Stimulated activated CD8-positive, alpha-beta memory T cell treated with anti-CD3 and anti-CD28 coated beads, Interleukin-7, amount 100 ng/mL, for 24 hours (primary cell): Measurements from ENCODE around the gene TNXB.
"Not testable (repeated sequence)": the region's sequence is repeated elsewhere in the genome, so short reads cannot be mapped to it uniquely, and the experiment has no call there.

Experiments
- DNase-seq: peaks from one replicate; pipeline ENCODE4 v3.0.0-alpha.2; 2020; ENCODE audit warnings: low read depth

The TNXB gene

DNA sequence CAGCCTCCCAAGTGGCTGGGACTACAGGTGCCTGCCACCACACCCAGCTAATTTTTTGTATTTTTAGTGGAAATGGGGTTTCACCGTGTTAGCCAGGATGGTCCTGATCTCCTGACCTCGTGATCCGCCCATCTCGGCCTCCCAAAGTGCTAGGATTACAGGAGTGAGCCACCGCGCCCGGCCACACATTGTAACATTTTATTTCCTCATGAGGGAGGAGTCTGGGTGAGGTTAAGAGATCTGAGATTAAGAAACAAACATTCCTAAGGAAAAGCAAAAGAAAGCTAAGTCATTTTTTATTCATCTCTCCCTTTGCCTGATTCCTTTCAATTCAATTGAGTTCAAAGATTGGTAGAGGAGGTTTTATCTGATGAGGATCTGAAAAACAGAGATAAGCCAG is 35.1 kb upstream of the TNXB start:
- not testable (repeated sequence) for DNase-seq

DNA sequence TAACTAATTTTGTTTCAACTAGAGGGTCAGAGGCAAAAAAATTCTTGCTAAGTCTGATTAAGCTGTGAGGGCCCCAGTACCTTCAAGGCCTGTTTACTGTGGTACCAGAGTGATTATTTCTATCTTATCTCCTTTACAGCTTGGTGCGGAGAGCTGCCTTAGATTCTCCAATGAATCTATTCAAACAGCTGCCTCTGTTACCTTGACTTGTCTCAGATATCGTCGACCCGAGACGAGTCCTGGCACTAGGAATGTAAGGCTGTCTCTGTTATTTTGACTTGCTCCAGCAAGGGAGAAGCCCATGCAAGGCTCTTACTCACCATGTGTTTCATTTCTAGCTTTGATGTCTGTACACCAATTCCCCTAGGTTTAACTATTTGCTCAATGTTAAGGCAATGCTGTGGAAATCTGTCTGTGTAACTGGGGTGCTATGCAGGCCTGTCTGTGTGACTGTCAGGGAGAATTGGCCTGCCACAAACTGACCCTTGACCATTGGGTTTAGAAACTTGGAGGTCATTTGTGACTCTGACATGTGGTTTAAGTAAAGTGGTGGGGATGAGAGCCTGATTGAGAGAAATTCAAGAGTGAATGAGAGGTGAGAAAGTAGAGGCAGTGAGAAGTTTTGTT is 31.4 kb upstream of the TNXB start:
- no peak for DNase-seq

DNA sequence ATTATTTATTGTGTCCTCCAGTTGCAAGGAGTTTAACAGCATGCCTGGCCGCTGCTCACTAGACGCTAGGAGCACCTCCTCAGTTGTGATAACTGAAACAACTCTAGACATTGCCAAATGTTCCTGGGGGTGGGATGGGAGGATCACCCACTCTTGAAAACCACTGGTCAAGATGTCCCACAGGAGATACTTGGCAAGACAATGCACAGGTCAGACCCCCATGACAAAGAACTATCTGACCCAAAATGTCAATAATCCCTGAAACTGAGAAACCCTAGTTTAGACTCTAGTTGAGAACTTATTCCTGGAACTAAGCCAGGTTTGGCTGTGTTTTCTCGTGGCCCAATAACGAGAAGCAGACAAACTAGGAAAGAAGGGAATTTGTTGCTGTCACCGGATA is 30.5 kb upstream of the TNXB start:
- no peak for DNase-seq

- DNase-seq, result no peak
These were observed 28.3 kb upstream of the TNXB start for GRCh38 chr6:32137454-32137853.

GRCh38 chr6:32133786-32134185 is 24.6 kb upstream of the TNXB start:
- DNase-seq, result no peak

DNA sequence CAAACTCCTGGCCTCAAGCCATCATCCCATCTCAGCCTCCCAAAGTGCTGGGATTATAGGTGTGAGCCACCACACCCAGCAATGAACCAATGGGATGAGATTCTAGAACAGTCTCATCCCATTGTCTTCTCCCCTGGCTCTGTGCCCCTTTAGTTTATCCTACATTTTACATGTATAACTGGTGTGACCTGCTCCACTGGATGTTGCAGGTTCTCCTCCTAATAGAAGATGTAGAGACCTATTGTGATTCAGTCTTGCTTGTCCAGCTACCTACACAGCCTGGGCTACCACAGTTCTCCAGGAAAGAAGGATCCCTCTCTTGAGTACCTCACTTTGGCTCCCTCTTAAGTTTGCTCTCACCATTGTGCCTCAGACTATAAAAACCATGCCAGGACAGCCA is 23.0 kb upstream of the TNXB start:
- no peak for DNase-seq

- no peak for DNase-seq
These were observed 22.4 kb upstream of the TNXB start for GRCh38 chr6:32131439-32131948.

DNA sequence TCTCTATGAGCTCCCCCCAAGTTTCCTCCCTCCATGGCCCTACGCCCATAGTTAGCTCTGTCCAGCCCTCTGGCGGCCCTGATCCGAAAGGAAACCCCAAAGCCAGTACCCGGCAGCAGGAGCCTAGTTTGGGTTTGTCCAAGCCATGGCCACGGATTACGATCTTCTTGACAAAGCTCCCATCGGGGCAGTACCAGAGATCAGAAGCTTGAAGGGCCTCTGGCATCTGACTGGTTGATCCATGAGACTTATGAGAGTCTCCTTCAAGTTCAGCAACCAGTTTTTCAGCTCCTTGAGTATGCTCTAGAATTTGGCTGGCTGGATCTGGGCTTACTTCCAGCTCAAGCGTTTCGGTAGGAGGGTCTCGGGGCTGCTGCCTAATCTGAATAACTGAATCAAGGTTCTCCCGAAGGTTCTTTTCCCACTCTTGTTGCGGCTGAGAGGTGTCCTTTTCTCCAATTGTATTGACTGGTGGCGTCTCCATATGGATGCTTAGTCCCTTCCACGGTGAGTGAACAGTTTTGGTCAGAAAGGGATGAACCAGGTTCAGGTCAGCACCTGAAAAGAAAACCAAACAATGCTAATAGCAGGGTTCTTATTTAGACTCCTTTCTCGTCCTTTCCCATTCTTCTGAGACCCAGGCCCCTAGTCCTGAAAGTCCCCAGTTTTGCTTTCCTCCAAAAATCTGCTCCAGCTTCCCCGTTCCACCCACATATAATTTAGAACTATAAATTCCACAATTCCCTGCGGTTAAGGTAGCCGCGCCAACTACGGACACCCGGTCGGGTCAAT is 20.4 kb upstream of the TNXB start:
- DNase-seq, result no peak

DNA sequence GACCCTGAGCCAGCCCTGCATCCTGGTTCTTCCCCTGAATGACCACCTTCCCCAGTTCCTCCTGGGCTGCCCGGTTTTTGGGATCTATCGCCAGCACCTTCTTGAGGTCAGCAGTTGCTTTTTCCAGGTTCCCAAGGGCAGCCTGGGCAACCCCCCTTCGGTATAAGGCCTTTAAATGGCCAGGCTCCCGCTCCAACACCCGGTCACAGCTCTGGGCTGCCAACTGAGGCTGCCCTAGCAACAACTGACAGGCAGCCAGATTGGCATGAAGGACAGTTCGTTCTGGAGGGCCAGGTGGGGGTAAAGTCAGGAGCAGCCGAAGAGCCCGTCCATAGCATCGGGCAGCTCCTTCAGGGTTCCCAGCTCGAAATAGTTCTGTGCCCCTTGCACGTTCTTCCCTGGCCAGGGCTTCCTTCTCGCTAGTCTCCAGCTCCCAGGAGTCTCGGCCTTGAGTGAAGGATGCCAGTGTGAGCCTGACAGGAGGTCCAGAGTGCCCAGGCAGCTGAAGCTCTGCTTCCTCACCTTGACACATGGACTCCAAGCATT is 19.7 kb upstream of the TNXB start:
- DNase-seq, result no peak

- peak; percentile 90 for DNase-seq
These were observed 18.8 kb upstream of the TNXB start, which contains the start of gene ATF6B for GRCh38 chr6:32127717-32128592. TSS of gene ATF6B (minus strand) at chr6:32128246. CDS start at chr6:32128207, 39 bp downstream.

- no peak for DNase-seq
These were observed 18.2 kb upstream of the TNXB start for GRCh38 chr6:32127409-32127716.

DNA sequence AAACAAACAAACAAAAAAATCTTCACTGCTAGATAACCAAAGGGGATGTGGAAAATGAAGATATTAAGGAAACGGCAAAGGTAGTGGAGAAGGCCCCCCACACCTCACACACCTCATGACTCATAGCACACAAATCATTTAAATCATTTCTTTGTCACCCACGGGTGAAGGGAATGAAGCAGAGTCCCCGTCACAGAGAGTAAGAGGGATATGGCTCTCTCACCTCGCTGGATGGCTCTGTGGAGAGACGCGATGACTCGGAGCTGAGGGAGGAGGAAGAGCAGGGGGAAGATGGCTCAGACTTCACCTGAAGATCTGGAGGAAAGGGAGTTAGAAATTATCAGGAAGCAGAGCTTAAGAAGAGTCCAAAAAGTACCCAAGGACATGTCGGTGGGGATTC is 17.7 kb upstream of the TNXB start:
- no peak for DNase-seq

GRCh38 chr6:32123681-32124080 is 14.5 kb upstream of the TNXB start:
- DNase-seq, result no peak

- no peak for DNase-seq
These were observed 11.5 kb upstream of the TNXB start for GRCh38 chr6:32120573-32121059.

GRCh38 chr6:32118782-32119628 is 9.9 kb upstream of the TNXB start:
- DNase-seq, result peak; percentile 33

GRCh38 chr6:32117461-32117860 is 8.3 kb upstream of the TNXB start:
- DNase-seq, result no peak

DNA sequence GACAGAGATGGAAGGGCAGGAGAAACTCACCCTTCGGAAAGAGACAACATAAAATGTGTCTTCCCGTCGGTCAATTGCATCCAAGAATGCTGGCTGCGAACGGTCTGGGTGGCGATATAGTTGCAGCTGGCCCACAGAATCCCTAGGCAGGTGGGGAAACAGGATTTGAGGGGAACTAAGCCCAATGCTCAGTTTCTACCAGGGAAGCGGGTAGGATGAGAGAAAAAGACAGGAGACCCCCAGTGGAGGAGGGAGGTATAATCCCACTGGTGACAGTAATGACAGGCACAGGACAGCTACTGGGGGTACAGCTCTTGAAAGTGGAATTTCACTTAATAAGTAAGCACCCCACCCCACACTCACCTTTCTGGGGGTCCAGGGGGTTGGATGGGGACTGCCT is 7.5 kb upstream of the TNXB start:
- no peak for DNase-seq

GRCh38 chr6:32115623-32116022 is 6.5 kb upstream of the TNXB start:
- DNase-seq, result no peak

GRCh38 chr6:32114796-32115195 is 5.7 kb upstream of the TNXB start:
- DNase-seq, result no peak

GRCh38 chr6:32113386-32114352 is 4.5 kb upstream of the TNXB start:
- no peak for DNase-seq
